Measurements from ENCODE around the gene L3MBTL2. TPM values are rescaled to one million over a fixed set of nuclear protein-coding genes. Genes with fewer than 3 reads are reported as not detected.

Gene L3MBTL2
- total and polyA plus RNA-seq, 9 of the 15 experiments (the other 6 are each of a cell fraction or from before 2014, with no cell fraction given): 10.3 to 23.1 (median 18.6) TPM

GRCh38 chr22:41181349-41182241 is 23.5 kb upstream of the L3MBTL2 start:
- Histone ChIP-seq H4K20me1 (replicated peaks; ENCODE audit: control insufficient read depth, insufficient read depth, low read length) (peaks cover 5% of the 10 kb centered on the region; the same call in 1 of the 2 replicates), H3K79me2 (ENCODE audit: control insufficient read depth, insufficient read depth, low read length) (no peaks in the 10 kb centered on the region; the same call in 2 of the 3 replicates), H3K36me3 (ENCODE audit: control insufficient read depth, insufficient read depth, low read length) (peaks cover 29% of the 10 kb centered on the region; the same call in 2 of the 3 replicates), H3K4me2 (ENCODE audit: insufficient read depth, low read length) (no peak overlapping the region), H3K9ac (ENCODE audit: insufficient read depth in 1 of 2, low read depth in 2 of 2, low read length in 2 of 2) (no peak overlapping the region), H3K9me3 (replicated peaks; ENCODE audit: control insufficient read depth, insufficient read depth, low read depth, low read length) (no peaks in the 10 kb centered on the region), H3K27me3 (ENCODE audit: control insufficient read depth in 2 of 2, insufficient read depth in 2 of 2, low read length in 2 of 2) (no peaks in the 10 kb centered on the region), H3K4me3 (no peak overlapping the region), H2AFZ (ENCODE audit: low read depth, low read length) (no peak overlapping the region), H3K27ac (ENCODE audit: extremely low read depth, low read depth, low read length) (no peak overlapping the region), H3K4me1 (replicated peaks in 1 of 2; ENCODE audit: control insufficient read depth in 2 of 2, insufficient read depth in 2 of 2, low read length in 2 of 2) (no peaks in the 10 kb centered on the region; a peak in 1 of 5 replicates), H3K9me1 (ENCODE audit: control insufficient read depth, insufficient read depth, low read length) (no peaks in the 10 kb centered on the region)
- intact Hi-C loops (cut with micrococcal nuclease) (no loop called here), in situ Hi-C loops (cut with MboI) (no loop called here)
- ATAC-seq (peak; percentile 50), DNase-seq (ENCODE audit: extremely low read depth in 1 of 4, low spot score in 3 of 4) (no peak), FAIRE-seq (no peak)
- WGBS (ENCODE audit: insufficient coverage, low coverage, missing lambda C conversion rate): 90% methylated on average over 12 of the region's 15 CpGs
- POLR2A ChIA-PET: interaction anchor here (0.6 to 1.7 kb wide), 5 partner anchors 8 to 160 kb away, joined by 3 to 4 read pairs (median 3); no protein-coding TSS in a partner anchor
- BruUV-seq (replicated peaks): no TSS peak
- CTCF ChIA-PET (ENCODE audit: low intra/inter-chr PET ratio): no interaction called here
- TF ChIP-seq ZNF407 (IDR thresholded peaks at IDR 0.05; ENCODE audit: low read depth) (no peak), POLR2A (conservative IDR thresholded peaks at IDR 0.05) (0 out of 2 replicates have a peak, but pooled peaks have one; percentile 34), SNRNP70 (optimal IDR thresholded peaks at IDR 0.05; ENCODE audit: low read depth, low read length) (no peak), ZNF121 (CRISPR knock-in tag; conservative IDR thresholded peaks at IDR 0.05) (no peak), PHF20 (IDR thresholded peaks at IDR 0.05; ENCODE audit: partially characterized antibody) (no peak), HMG20A (CRISPR knock-in tag; conservative IDR thresholded peaks at IDR 0.05) (no peak), DACH1 (IDR thresholded peaks at IDR 0.05; ENCODE audit: partially characterized antibody) (no peak)

Data from K562 (cell line).